KOPT-K1 (cell line): ENCODE data around the gene ANKRD10.

Source experiments
- H3K27ac ChIP-seq: fragments of 200-600 bp; sonication (generic); 2 replicates; pipeline ENCODE4 v1.5.1; 2016; ENCODE audit warnings: antibody characterized with exemption, mild to moderate bottlenecking, low read depth, low read length; ENCODE audit not compliant: poor library complexity, severe bottlenecking
- H3K36me3 ChIP-seq: fragments of 200-600 bp; sonication (generic); 2 replicates; pipeline ENCODE4 v1.5.1; 2017; ENCODE audit warnings: antibody characterized with exemption, mild to moderate bottlenecking, low read length, moderate library complexity; ENCODE audit not compliant: insufficient read depth
- H3K9me3 ChIP-seq: fragments of 200-600 bp; sonication (generic); 2 replicates; pipeline ENCODE4 v1.5.1; 2017; ENCODE audit warnings: antibody characterized with exemption, low read length, mild to moderate bottlenecking; ENCODE audit not compliant: insufficient read depth, poor library complexity, severe bottlenecking

Gene ANKRD10

GRCh38 chr13:110830331-110830730 is 84.5 kb downstream of the ANKRD10 start:
- no peak overlapping the region for H3K27ac ChIP-seq
- no peaks in the 10 kb centered on the region for H3K9me3 ChIP-seq
- no peaks in the 10 kb centered on the region; the same call in 1 of the 2 replicates for H3K36me3 ChIP-seq

GRCh38 chr13:110829486-110829885 is 85.4 kb downstream of the ANKRD10 start:
- no peaks in the 10 kb centered on the region; the same call in 1 of the 2 replicates for H3K36me3 ChIP-seq
- no peak overlapping the region for H3K27ac ChIP-seq

GRCh38 chr13:110828705-110829104 is 86.2 kb downstream of the ANKRD10 start:
- Histone ChIP-seq H3K36me3 (no peaks in the 10 kb centered on the region; the same call in 1 of the 2 replicates), H3K9me3 (no peaks in the 10 kb centered on the region), H3K27ac (no peak overlapping the region)

More at GRCh38 chr13:110829486-110829885, 85.4 kb downstream of the ANKRD10 start:
- H3K9me3 ChIP-seq, result no peaks in the 10 kb centered on the region
